IPS DF 4.7 (cell line): ENCODE data around the gene STN1.

Source experiments
- DNase-seq: peaks from one replicate; pipeline ENCODE4 v3.0.0-alpha.2; 2013; ENCODE audit warnings: low spot score; ENCODE audit errors: extremely low read depth

STN1 gene

GRCh38 chr10:103868200-103868599 lies 49.8 kb downstream of the STN1 start:
- no peak for DNase-seq

DNA sequence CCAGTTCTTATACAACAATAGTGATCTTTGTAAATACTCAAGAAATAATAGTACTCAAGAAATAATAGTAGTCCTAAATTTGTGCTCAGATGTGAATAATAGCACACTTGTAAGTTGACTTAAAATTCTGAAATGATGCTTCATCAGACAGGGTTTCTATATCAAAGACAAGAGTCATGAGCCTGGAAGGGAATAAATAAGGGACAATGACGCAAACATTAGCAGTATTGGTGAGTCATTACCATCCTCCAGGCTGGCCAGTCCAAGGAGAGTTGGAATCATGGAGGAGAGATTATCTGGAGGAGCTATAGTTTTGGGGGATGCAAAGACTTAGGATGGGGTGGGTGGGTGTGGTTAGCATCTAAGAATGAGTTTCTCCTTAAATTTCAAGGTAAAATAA lies 56.5 kb downstream of the STN1 start:
- no peak for DNase-seq

GRCh38 chr10:103859161-103860086 lies 58.6 kb downstream of the STN1 start:
- DNase-seq = no peak

DNA sequence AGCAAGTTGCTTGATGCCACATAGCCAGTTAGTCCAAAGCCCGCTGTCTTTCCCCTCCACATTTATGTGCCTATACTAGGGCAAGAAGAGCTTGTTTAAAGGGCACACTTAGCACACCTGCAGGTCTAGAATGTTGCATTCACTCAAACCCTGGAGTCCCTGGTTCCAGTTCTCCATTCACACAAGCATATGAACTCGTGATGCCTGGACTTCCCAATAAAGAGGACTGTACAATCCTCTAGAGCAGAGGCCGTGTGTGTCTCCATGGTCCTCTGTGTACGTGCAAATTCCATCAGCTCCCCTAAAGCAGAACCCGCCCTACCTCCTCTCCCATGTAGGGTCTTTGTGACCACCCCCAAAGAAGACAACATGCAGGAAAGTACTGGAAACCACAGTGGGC lies 59.6 kb downstream of the STN1 start:
- no peak for DNase-seq

DNA sequence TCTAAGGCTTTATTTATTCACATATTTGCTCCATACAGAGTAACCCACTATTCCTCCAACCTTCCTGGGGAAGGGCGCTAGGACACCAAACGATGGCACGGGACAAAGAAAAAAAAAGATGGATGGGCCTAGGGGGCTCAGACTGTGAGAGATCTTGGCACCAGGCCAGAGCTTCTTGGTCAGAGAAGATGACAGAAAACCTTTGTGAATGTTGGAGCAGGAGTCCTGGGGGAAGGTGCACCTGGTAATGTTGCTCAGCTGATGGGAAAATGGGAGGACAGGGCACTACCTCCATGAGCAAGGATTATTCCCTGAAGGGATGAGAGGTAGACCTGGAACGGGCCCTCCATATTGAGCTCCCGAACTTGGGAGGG lies 61.2 kb downstream of the STN1 start:
- DNase-seq = no peak

DNA sequence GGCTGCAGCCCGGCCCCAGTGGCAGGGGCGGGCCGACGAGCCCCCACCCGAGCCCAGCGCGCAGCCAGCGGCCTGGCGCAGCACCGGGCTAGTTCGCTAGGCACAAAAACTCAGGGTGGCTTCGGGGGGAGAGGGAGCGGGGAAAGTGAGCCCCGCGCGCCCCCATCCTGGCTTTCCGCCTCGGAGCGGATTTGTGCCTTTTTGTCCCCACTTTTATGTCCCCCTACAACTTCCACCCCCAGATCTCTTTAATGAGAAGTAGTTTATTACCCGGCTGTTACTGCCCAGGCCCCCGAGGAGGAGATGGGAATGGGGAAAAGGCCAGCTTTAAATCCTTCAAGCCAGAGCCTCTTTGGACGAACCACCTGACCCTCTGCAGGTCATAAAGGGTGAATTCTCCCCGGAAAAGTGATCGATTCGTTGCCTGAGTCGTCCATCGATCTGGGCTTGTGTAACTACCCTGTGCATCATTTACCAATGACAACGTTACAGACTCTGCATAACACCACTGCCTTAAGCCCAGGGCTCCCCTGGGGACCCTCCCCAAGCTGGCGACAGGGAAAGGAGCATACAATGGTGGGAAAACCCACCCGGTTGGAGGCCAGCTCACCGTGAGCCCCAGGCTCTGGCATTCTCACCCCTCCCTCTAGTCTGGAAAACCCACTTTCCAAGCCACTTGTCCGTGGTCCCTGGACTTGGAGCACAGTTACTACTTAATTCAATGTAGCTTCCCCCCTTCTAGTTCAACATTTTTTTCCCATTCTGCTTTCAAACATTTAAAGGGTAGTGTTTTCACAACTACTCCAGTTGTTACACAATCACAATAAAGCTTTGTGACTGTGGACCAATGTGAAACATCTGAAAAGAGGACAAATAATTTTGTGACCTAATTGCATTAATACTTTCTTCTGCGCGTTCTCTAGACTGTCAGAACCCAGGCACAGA lies 61.9 kb downstream of the STN1 start:
- DNase-seq = no peak

DNA sequence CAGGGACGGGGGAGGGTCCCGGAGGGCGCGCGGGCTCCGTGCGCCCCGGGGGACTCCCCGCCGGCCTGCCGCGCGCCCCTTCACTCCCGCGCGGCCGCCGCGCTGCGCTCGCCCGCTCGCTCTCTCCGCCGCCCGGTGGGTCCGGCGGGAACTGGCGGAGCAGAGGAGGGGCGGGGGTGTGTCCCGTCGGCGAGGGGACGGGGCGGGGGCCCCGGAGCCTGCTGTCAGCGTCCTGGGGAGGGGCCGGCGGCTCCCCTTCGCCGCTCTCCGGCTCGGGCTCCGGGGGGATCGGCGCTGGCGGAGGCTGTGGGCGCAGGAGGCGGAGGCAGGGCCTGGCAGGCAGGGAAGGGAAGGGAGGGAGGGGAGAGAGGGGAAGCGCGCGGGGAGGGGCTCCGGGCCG lies 62.6 kb downstream of the STN1 start, which contains the start of gene SH3PXD2A:
TSS of gene SH3PXD2A (minus strand) at position 153 of the 400 bp plus-strand sequence. CDS start 310 bp downstream, outside the sequence.
- no peak for DNase-seq

GRCh38 chr10:103854686-103855391 lies 63.1 kb downstream of the STN1 start:
- DNase-seq = no peak

DNA sequence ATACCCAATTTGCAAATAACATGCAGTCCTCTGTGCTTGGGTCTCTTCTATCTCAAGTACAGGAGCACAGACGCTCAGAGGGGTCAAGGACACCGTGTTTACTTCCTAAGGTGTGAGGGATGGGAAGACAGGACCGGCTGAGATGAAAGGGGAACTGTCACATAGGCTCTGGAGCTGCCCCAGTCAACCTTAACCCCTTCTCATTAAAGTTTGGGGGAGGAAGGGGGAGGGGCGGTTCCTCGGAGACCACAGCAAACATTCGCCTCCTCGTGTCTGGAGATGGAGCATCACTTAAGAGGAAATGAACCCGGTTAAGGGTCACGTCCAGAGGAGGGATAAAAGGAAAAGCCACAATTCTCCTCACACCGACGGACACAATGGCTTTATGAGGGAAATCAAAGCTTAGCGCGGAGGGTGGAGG lies 63.7 kb downstream of the STN1 start:
- DNase-seq = no peak

DNA sequence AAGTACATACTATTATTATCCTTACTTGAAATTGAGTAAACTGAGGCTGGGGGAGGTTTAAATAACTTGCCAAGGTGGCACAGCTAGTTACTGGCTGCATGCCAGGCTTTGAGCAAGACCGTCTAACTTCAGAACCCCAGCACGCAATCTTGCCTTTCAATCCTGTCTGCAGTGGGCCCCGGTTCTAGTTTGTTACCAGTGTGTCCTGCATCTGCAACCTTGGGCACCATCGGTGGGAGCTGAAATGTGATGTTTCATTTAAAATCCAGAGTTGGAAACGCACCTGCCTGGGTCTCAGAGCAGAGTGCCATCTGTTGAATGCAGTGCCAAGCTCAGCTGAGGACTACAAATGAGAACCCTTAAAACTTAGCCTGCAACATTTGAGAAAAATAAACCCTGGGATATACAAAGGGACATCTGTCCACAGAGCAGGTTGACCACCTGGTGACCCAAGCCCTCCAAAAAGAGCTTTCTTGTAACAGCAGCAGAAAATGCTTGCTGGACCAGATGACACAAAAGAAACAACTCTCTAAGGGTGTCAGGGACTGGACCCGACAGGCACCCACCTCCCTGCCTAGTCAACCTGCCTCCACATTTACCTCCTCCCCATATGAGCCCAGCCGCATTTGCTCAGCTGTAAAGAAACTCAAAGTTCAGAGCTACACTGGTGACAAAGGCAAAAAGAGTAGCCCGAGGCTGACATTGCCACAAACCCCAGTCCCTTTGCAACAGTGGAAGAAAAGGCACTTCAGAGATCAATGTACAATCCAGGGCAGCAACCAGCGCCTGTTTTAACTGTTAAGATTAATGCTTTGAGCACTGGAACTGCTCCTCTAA lies 64.3 kb downstream of the STN1 start:
- no peak for DNase-seq

DNA sequence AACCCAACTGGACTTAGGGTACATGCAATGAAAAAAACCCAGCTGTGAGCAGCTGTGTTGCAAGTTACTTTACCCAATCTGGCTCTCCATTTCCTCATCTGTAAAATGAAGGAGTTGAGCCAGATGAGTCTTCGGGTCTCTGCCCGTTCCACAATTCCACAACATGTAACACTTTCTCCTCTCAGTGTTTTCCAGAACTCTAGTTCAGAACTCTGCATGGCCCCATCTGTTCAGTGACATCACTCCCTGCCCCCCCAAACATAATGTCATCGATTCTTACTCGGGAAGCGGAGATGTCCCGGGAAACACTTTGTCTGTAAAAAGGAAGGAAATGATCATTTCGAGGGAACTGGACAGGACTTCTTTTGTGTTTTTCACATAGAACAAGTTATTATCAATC lies 65.1 kb downstream of the STN1 start:
- no peak for DNase-seq

- DNase-seq = no peak
Observed at GRCh38 chr10:103852189-103852711, 65.7 kb downstream of the STN1 start.

DNA sequence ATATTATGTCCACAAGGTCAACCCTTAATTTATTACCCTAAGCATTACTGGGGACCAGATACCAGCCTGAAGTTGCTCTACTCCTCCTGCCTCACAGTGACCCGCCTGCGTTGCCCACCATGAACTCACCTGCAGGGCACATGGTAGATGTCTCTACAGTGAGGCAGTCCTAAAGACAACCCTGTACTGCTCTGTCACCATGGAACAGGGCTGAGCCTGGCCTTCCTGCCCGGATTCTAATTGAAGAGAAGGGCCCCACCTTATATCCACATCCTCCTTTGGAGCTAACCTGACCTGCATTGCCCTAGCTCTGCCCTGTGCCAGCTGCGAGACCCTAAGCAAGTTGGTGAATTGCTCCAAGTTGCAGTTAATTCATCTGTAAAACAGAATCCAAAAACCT lies 66.7 kb downstream of the STN1 start:
- DNase-seq = no peak

DNA sequence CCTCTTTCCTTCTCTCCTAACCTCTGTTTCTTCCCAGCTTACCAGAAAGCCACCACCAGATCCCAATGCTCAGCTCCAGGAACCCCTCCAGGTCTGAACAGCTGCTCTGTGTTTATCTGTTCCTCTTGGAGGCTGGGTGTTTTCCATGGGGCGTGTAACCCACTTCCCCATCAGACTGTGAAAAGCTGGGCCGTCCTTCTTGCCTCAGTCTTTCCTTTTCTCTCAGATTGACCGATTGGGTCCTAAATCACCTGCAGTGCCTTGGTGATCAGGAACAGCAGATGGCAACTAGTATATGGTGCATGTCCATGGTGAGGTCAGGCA lies 67.5 kb downstream of the STN1 start:
- no peak for DNase-seq

DNA sequence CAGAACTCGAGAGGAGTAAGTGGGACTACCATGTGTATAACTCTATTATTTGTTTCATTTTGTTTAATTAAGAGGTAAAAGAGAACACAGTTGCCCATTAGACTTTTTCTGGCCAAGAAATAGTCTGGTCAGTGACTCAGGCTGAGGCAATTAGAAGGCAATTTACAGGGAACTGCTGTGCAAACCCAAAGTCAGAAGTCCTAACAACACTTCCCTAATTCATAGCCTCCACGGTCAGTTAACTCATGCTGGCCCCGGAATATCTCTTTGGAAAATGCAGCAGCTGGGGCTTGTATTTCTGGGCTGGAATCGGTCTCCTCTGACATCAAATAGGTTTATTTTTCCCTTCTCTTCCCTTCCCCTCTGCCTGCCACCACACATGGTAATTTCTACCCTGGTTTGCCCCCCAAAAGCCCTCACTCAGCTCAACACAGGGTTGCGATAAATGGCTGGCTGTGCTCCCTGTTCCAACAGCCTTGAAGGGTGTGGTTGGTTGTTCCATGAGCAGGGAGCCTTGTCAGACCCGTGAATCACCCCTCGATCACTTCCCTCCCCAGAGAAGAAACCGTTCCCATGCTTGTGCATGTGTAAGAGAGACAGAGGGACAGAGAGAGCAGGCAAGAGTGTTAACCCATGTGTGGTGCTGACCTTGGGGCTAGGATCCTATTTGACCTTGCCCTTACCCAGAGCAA lies 68.0 kb downstream of the STN1 start:
- DNase-seq = no peak

- no peak for DNase-seq
Observed at GRCh38 chr10:103849212-103849877, 68.6 kb downstream of the STN1 start.

- no peak for DNase-seq
Observed at GRCh38 chr10:103847909-103848468, 70.0 kb downstream of the STN1 start.

DNA sequence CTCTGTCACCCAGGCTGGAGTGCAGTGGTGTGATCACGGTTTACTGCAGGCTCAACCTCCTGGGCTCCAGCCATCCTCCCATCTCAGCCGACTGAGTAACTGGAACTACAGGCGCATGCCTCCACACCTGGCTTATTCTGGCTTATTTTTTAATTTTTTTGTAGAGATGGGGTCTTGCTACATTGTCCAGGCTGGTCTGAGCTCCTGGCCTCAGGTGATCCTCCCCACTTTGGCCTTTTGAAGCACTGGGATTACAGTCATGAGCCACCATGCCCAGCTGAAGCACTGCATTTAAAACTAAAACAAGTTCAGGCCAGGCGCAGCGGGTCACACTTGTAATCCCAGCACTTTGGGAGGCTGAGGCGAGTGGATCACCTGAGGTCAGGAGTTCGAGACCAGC lies 70.6 kb downstream of the STN1 start:
- DNase-seq = no peak

- no peak for DNase-seq
Observed at GRCh38 chr10:103845972-103846371, 72.0 kb downstream of the STN1 start.
